Measurements from ENCODE around the gene SSBP2.

DNA sequence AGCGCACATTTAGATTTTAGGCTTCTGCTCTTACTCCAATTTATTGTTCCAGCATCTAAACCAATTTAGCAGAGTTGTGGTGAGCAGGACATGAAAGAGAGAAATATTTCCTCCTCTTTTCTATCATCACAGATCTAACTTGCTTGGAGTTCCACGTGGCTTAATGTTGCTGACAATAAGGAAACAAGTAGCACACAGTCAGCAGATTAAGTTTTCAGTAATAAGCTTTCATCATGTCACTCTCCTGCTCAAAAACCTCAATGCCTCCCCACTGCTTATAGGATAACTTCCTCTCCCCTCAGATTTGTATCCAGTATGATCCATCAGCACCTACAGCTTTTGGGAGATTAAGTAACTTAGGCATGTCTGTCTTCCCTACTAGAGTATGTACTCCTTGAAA lies 10.4 kb upstream of the SSBP2 start:
- TF ChIP-seq POLR2A (IDR thresholded peaks at IDR 0.05) = no peak
- TF ChIP-seq CTCF (IDR thresholded peaks at IDR 0.05) = no peak

Data from esophagus squamous epithelium (tissue), 4 donors.